HL-60 (cell line): ENCODE results near the gene PALS2.

ENCODE experiments used
- DNase-seq, 2 experiments: peaks; one replicate each; pipeline ENCODE4 v3.0.0-alpha.2; 2010 to 2020; ENCODE audit warnings: low read depth in 1 of 2, low spot score in 1 of 2
- H3K27ac ChIP-seq: fragments of 250-450 bp; sonication (Bioruptor Pico); replicated peaks from 2 replicates; pipeline ENCODE4 v1.5.1; 2020; ENCODE audit warnings: mild to moderate bottlenecking, moderate library complexity
- H3K27me3 ChIP-seq: fragments of 250-450 bp; sonication (Bioruptor Pico); 2 replicates; pipeline ENCODE4 v1.5.1; 2021; ENCODE audit warnings: mild to moderate bottlenecking, moderate library complexity; ENCODE audit not compliant: insufficient read depth, poor library complexity, severe bottlenecking
- H3K4me3 ChIP-seq: replicated peaks from 2 replicates; pipeline ENCODE4 v1.5.1; 2011; ENCODE audit warnings: mild to moderate bottlenecking, control low read depth, low read length; ENCODE audit not compliant: insufficient read depth
- GABPA ChIP-seq: IDR thresholded peaks from 2 replicates; pipeline ENCODE4 v1.6.1; 2012; ENCODE audit warnings: low read depth
- POLR2AphosphoS5 ChIP-seq: IDR thresholded peaks from 2 replicates; pipeline ENCODE4 v1.6.1; 2012; ENCODE audit warnings: low read depth
- SPI1 ChIP-seq: IDR thresholded peaks from 2 replicates; pipeline ENCODE4 v1.6.1; 2012; ENCODE audit warnings: low read depth, mild to moderate bottlenecking, borderline replicate concordance
- TF ChIP-seq, protein P1 (sequence below): IDR thresholded peaks from one replicate; pipeline ENCODE4 v1.5.1; 2011; ENCODE audit warnings: low read length, control low read depth, inconsistent platforms; ENCODE audit not compliant: insufficient read depth
- TF ChIP-seq, protein P2 (sequence below): IDR thresholded peaks from 2 replicates; pipeline ENCODE4 v1.6.1; 2012; ENCODE audit warnings: low read depth; ENCODE audit not compliant: insufficient replicate concordance

The PALS2 gene

DNA sequence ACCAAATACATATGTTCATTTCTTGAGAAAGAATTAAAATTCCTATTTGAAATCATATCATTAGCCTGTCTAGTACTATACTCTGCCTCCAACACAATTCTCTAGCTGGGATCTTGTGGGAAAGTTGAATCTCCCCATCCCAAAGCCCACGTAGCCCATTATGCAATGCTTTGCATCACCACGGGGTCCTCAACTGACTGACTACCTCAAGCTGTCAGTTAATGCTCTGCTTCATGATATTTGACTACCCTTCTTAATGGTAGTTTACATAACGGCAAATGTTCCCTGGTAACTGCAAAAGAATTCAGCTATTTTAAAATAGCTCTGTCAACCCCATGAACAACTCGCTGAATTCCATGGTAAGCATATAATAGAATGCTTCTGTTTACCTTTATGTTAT, 23.3 kb upstream of the PALS2 start:
- Histone ChIP-seq H3K27me3 (no peaks in the 10 kb centered on the region), H3K27ac (no peak overlapping the region), H3K4me3 (no peak overlapping the region)
- DNase-seq = no peak
- TF ChIP-seq POLR2AphosphoS5 (no peak), SPI1 (no peak), GABPA (no peak)
- TF ChIP-seq, protein P1, sequence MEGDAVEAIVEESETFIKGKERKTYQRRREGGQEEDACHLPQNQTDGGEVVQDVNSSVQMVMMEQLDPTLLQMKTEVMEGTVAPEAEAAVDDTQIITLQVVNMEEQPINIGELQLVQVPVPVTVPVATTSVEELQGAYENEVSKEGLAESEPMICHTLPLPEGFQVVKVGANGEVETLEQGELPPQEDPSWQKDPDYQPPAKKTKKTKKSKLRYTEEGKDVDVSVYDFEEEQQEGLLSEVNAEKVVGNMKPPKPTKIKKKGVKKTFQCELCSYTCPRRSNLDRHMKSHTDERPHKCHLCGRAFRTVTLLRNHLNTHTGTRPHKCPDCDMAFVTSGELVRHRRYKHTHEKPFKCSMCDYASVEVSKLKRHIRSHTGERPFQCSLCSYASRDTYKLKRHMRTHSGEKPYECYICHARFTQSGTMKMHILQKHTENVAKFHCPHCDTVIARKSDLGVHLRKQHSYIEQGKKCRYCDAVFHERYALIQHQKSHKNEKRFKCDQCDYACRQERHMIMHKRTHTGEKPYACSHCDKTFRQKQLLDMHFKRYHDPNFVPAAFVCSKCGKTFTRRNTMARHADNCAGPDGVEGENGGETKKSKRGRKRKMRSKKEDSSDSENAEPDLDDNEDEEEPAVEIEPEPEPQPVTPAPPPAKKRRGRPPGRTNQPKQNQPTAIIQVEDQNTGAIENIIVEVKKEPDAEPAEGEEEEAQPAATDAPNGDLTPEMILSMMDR = no peak
- TF ChIP-seq, protein P2, sequence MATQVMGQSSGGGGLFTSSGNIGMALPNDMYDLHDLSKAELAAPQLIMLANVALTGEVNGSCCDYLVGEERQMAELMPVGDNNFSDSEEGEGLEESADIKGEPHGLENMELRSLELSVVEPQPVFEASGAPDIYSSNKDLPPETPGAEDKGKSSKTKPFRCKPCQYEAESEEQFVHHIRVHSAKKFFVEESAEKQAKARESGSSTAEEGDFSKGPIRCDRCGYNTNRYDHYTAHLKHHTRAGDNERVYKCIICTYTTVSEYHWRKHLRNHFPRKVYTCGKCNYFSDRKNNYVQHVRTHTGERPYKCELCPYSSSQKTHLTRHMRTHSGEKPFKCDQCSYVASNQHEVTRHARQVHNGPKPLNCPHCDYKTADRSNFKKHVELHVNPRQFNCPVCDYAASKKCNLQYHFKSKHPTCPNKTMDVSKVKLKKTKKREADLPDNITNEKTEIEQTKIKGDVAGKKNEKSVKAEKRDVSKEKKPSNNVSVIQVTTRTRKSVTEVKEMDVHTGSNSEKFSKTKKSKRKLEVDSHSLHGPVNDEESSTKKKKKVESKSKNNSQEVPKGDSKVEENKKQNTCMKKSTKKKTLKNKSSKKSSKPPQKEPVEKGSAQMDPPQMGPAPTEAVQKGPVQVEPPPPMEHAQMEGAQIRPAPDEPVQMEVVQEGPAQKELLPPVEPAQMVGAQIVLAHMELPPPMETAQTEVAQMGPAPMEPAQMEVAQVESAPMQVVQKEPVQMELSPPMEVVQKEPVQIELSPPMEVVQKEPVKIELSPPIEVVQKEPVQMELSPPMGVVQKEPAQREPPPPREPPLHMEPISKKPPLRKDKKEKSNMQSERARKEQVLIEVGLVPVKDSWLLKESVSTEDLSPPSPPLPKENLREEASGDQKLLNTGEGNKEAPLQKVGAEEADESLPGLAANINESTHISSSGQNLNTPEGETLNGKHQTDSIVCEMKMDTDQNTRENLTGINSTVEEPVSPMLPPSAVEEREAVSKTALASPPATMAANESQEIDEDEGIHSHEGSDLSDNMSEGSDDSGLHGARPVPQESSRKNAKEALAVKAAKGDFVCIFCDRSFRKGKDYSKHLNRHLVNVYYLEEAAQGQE = no peak

DNA sequence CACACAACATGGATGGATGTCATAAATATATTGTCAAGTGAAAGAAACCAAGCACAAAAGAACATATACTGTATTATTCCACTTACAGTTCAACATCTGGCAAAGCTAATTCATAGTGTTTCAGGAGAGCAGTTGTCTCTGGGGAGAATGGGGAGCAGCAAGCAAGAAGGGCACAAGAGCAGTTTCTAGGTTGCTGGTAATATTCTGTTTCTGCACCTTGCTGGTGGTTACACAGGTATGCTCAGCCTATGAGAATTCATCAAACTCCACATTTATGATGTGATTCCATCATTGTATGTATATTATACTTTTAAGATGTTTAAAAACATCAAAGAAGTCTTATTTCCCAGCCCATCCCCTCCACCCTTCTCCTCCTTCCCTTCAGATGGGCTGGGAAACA, 18.1 kb upstream of the PALS2 start:
- no peak for DNase-seq
- TF ChIP-seq, protein P1 = no peak
- no peak for TF ChIP-seq SPI1
- Histone ChIP-seq H3K4me3 (no peak overlapping the region), H3K27ac (no peak overlapping the region), H3K27me3 (peaks cover 3% of the 10 kb centered on the region)

DNA sequence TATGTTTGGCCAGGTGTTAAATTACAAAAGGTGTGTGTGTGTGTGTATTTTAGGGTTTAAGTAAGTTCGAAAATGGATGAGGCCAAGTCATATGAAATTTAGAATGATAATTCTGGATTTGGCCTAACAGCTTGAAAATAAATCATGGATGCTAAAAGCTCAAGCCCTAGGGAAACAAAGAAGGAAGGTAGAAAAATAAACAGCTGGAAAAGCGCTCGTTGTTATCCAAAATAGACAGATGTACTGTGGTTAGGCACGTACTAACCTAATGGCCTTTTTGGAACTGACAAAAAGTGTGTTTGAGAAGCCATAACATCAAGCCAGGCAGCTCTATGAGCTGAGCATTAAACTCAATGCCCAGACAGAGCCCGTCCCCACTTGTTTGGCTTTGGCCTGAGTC, 17.5 kb upstream of the PALS2 start:
- no peak overlapping the region for H3K4me3 ChIP-seq
- TF ChIP-seq SPI1 (no peak), POLR2AphosphoS5 (no peak), GABPA (no peak)
- TF ChIP-seq, protein P2 = no peak
- TF ChIP-seq, protein P1 = no peak
- peaks cover 3% of the 10 kb centered on the region for H3K27me3 ChIP-seq
- no peak for DNase-seq
- no peak overlapping the region for H3K27ac ChIP-seq

DNA sequence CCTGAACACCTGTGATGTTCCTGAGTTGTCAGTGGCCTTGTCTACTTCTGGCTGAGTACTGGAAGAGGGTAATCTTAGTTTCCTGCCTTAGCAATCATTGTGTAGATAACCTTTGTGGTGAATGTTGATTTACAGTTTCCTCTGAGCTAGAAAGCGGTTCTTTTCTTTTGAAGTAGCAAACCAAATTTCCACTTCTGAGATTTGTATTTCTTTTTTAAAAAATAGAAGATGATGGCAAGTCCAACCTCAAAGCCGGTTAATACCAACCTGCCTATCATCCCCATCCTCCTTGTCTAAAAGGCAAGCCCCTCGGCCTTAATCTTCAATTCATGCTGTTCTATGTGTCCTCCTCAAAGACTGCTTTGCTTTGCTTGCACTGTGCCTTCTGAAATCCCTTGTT, 12.5 kb upstream of the PALS2 start:
- Histone ChIP-seq H3K27me3 (peaks cover 6% of the 10 kb centered on the region), H3K27ac (no peak overlapping the region), H3K4me3 (no peak overlapping the region)
- DNase-seq = no peak
- TF ChIP-seq GABPA = no peak
- no peak for TF ChIP-seq POLR2AphosphoS5
- TF ChIP-seq, protein P1 = no peak
